Activated CD4-positive, CD25-positive, alpha-beta regulatory T cell treated with anti-CD3 and anti-CD28 coated beads, Interleukin-2, amount 50 U/mL, for 16 hours (primary cell): ENCODE measurements around the gene TSPAN32.

Source experiments
- DNase-seq: peaks from one replicate; pipeline ENCODE4 v3.0.0-alpha.2; 2020; ENCODE audit warnings: low read depth, low spot score

Gene TSPAN32

GRCh38 chr11:2301631-2302305 lies at the start of gene TSPAN32, which contains the start of gene C11orf21:
Gene TSPAN32, plus strand, starts transcription at chr11:2302013. Its CDS starts 137 bp downstream, at chr11:2302150.
Gene C11orf21, minus strand, starts transcription at chr11:2301918. Its CDS starts 110 bp downstream, at chr11:2301808.
- DNase-seq, result peak; percentile 32

GRCh38 chr11:2252018-2252417 lies 49.8 kb upstream of the TSPAN32 start:
- DNase-seq, result no peak

GRCh38 chr11:2256293-2256913 lies 45.4 kb upstream of the TSPAN32 start:
- DNase-seq, result no peak

- DNase-seq, result no peak
Observed at GRCh38 chr11:2256951-2257700, 44.7 kb upstream of the TSPAN32 start.

GRCh38 chr11:2258501-2259465 lies 43.0 kb upstream of the TSPAN32 start:
- no peak for DNase-seq

- DNase-seq, result no peak
Observed at GRCh38 chr11:2259466-2259830, 42.4 kb upstream of the TSPAN32 start.

GRCh38 chr11:2259897-2260451 lies 41.8 kb upstream of the TSPAN32 start:
- no peak for DNase-seq

GRCh38 chr11:2260491-2261364 lies 41.1 kb upstream of the TSPAN32 start:
- no peak for DNase-seq

GRCh38 chr11:2261436-2262230 lies 40.2 kb upstream of the TSPAN32 start:
- no peak for DNase-seq

GRCh38 chr11:2262301-2263070 lies 39.3 kb upstream of the TSPAN32 start:
- no peak for DNase-seq

GRCh38 chr11:2263071-2263565 lies 38.7 kb upstream of the TSPAN32 start:
- DNase-seq, result no peak

- DNase-seq, result no peak
Observed at GRCh38 chr11:2263724-2264360, 38.0 kb upstream of the TSPAN32 start.

GRCh38 chr11:2264366-2265053 lies 37.3 kb upstream of the TSPAN32 start:
- no peak for DNase-seq

- no peak for DNase-seq
Observed at GRCh38 chr11:2265396-2265795, 36.4 kb upstream of the TSPAN32 start.

- no peak for DNase-seq
Observed at GRCh38 chr11:2265854-2266585, 35.8 kb upstream of the TSPAN32 start.

GRCh38 chr11:2266586-2267305 lies 35.1 kb upstream of the TSPAN32 start:
- no peak for DNase-seq
